ENCODE measurements around the gene PPP4R1.

The PPP4R1 gene

GRCh38 chr18:9649164-9649540 lies 34.8 kb upstream of the PPP4R1 start:
- no peak overlapping the region for H2BK15ac ChIP-seq (ENCODE audit: low read depth, poor library complexity, severe bottlenecking)
- no peak overlapping the region for H3K14ac ChIP-seq (ENCODE audit: low read length in 2 of 2)
- no peak overlapping the region for H2BK5ac ChIP-seq (ENCODE audit: low read depth, low read length, poor library complexity, severe bottlenecking)
- H3K36me3 ChIP-seq (ENCODE audit: control insufficient read depth in 1 of 2, insufficient read depth in 2 of 2, low read depth in 1 of 2, low read length in 2 of 2) = no peaks in the 10 kb centered on the region
- peak; percentile 36 for DNase-seq
- H3K27me3 ChIP-seq (ENCODE audit: control insufficient read depth in 1 of 2, insufficient read depth in 1 of 2, low read length in 2 of 2) = no peaks in the 10 kb centered on the region
- H2BK12ac ChIP-seq (ENCODE audit: low read length in 2 of 2) = peak overlapping the region in 1 of 2 experiments; percentile 60
- H3K23ac ChIP-seq (ENCODE audit: low read length in 2 of 2) = no peak overlapping the region
- no peak overlapping the region for H2AFZ ChIP-seq (ENCODE audit: low read depth, low read length)
- 94% methylated on average over 3 of the region's 3 CpGs for WGBS
- H4K8ac ChIP-seq (ENCODE audit: low read length) = no peak overlapping the region
- no peak overlapping the region for H3K18ac ChIP-seq (ENCODE audit: low read depth in 1 of 2, low read length in 2 of 2)
- no peak overlapping the region for H3K9ac ChIP-seq (ENCODE audit: low read length)
- peak overlapping the region in 1 of 2 experiments; percentile 45 for H3K4ac ChIP-seq (ENCODE audit: low read depth in 1 of 2, low read length in 2 of 2)
- H3K4me3 ChIP-seq (ENCODE audit: insufficient read depth in 1 of 2, low read depth in 1 of 2, low read length in 2 of 2) = no peak overlapping the region
- H4K91ac ChIP-seq (ENCODE audit: low read length) = no peak overlapping the region
- H2AK5ac ChIP-seq (ENCODE audit: low read length, severe bottlenecking) = peak overlapping the region; percentile 23
- no peaks in the 10 kb centered on the region for H3K9me3 ChIP-seq (ENCODE audit: control insufficient read depth, low read length)
- H2BK120ac ChIP-seq (ENCODE audit: low read depth, low read length) = no peak overlapping the region
- peak overlapping the region; percentile 13 for H3K27ac ChIP-seq (ENCODE audit: low read length, poor library complexity, severe bottlenecking)
- no peaks in the 10 kb centered on the region for H3K79me1 ChIP-seq (replicated peaks; ENCODE audit: low read length, poor library complexity, severe bottlenecking)
- peaks cover 8% of the 10 kb centered on the region for H3K4me1 ChIP-seq (ENCODE audit: control insufficient read depth, insufficient read depth, low read depth, low read length)
- H3K4me2 ChIP-seq (ENCODE audit: low read length, poor library complexity, severe bottlenecking) = no peak overlapping the region

- H3K27me3 ChIP-seq (ENCODE audit: control insufficient read depth in 1 of 2, insufficient read depth in 1 of 2, low read length in 2 of 2) = no peaks in the 10 kb centered on the region
- no peaks in the 10 kb centered on the region for H3K79me1 ChIP-seq (replicated peaks; ENCODE audit: low read length, poor library complexity, severe bottlenecking)
- H3K4me2 ChIP-seq (ENCODE audit: low read length, poor library complexity, severe bottlenecking) = no peak overlapping the region
- H2BK15ac ChIP-seq (ENCODE audit: low read depth, poor library complexity, severe bottlenecking) = no peak overlapping the region
- H3K4ac ChIP-seq (ENCODE audit: low read depth in 1 of 2, low read length in 2 of 2) = no peak overlapping the region
- no peak overlapping the region for H3K23ac ChIP-seq (ENCODE audit: low read length in 2 of 2)
- no peak for DNase-seq
- no peak overlapping the region for H2AFZ ChIP-seq (ENCODE audit: low read depth, low read length)
- no peak overlapping the region for H4K8ac ChIP-seq (ENCODE audit: low read length)
- H3K4me1 ChIP-seq (ENCODE audit: control insufficient read depth, insufficient read depth, low read depth, low read length) = peaks cover 8% of the 10 kb centered on the region
- no peak overlapping the region for H3K4me3 ChIP-seq (ENCODE audit: insufficient read depth in 1 of 2, low read depth in 1 of 2, low read length in 2 of 2)
- WGBS = 98% methylated on average over 3 of the region's 7 CpGs
- H4K91ac ChIP-seq (ENCODE audit: low read length) = no peak overlapping the region
- no peaks in the 10 kb centered on the region for H3K36me3 ChIP-seq (ENCODE audit: control insufficient read depth in 1 of 2, insufficient read depth in 2 of 2, low read depth in 1 of 2, low read length in 2 of 2)
- no peak overlapping the region for H2BK5ac ChIP-seq (ENCODE audit: low read depth, low read length, poor library complexity, severe bottlenecking)
- no peak overlapping the region for H3K14ac ChIP-seq (ENCODE audit: low read length in 2 of 2)
- H2AK5ac ChIP-seq (ENCODE audit: low read length, severe bottlenecking) = peak overlapping the region; percentile 23
- peak overlapping the region; percentile 61 for H3K27ac ChIP-seq (ENCODE audit: low read length, poor library complexity, severe bottlenecking)
- no peak overlapping the region for H2BK12ac ChIP-seq (ENCODE audit: low read length in 2 of 2)
- H2BK120ac ChIP-seq (ENCODE audit: low read depth, low read length) = no peak overlapping the region
- H3K9ac ChIP-seq (ENCODE audit: low read length) = no peak overlapping the region
- no peaks in the 10 kb centered on the region for H3K9me3 ChIP-seq (ENCODE audit: control insufficient read depth, low read length)
- H3K18ac ChIP-seq (ENCODE audit: low read depth in 1 of 2, low read length in 2 of 2) = no peak overlapping the region
These were observed 34.2 kb upstream of the PPP4R1 start for GRCh38 chr18:9648431-9649163.

GRCh38 chr18:9647496-9648323 lies 33.4 kb upstream of the PPP4R1 start:
- Histone ChIP-seq H2BK5ac (ENCODE audit: low read depth, low read length, poor library complexity, severe bottlenecking) (no peak overlapping the region), H3K4ac (ENCODE audit: low read depth in 1 of 2, low read length in 2 of 2) (peak overlapping the region in 1 of 2 experiments; percentile 59), H3K14ac (ENCODE audit: low read length in 2 of 2) (peak overlapping the region in 1 of 2 experiments; percentile 22), H3K4me1 (ENCODE audit: control insufficient read depth, insufficient read depth, low read depth, low read length) (peaks cover 8% of the 10 kb centered on the region), H3K4me2 (ENCODE audit: low read length, poor library complexity, severe bottlenecking) (no peak overlapping the region), H4K8ac (ENCODE audit: low read length) (no peak overlapping the region), H2BK15ac (ENCODE audit: low read depth, poor library complexity, severe bottlenecking) (no peak overlapping the region), H3K18ac (ENCODE audit: low read depth in 1 of 2, low read length in 2 of 2) (peak overlapping the region in 1 of 2 experiments; percentile 77), H3K27me3 (ENCODE audit: control insufficient read depth in 1 of 2, insufficient read depth in 1 of 2, low read length in 2 of 2) (no peaks in the 10 kb centered on the region), H3K27ac (ENCODE audit: low read length, poor library complexity, severe bottlenecking) (peak overlapping the region; percentile 62), H2BK12ac (ENCODE audit: low read length in 2 of 2) (peak overlapping the region; percentile 15 to 72), H4K91ac (ENCODE audit: low read length) (peak overlapping the region; percentile 3), H3K9me3 (ENCODE audit: control insufficient read depth, low read length) (no peaks in the 10 kb centered on the region), H2AK5ac (ENCODE audit: low read length, severe bottlenecking) (no peak overlapping the region), H2BK120ac (ENCODE audit: low read depth, low read length) (no peak overlapping the region), H3K23ac (ENCODE audit: low read length in 2 of 2) (no peak overlapping the region), H3K9ac (ENCODE audit: low read length) (no peak overlapping the region), H3K79me1 (replicated peaks; ENCODE audit: low read length, poor library complexity, severe bottlenecking) (no peaks in the 10 kb centered on the region), H3K36me3 (ENCODE audit: control insufficient read depth in 1 of 2, insufficient read depth in 2 of 2, low read depth in 1 of 2, low read length in 2 of 2) (no peaks in the 10 kb centered on the region), H3K4me3 (ENCODE audit: insufficient read depth in 1 of 2, low read depth in 1 of 2, low read length in 2 of 2) (no peak overlapping the region), H2AFZ (ENCODE audit: low read depth, low read length) (no peak overlapping the region)
- WGBS = 93% methylated on average over 8 of the region's 8 CpGs
- peak; percentile 33 for DNase-seq

GRCh38 chr18:9643549-9643948 lies 29.2 kb upstream of the PPP4R1 start:
- H3K4ac ChIP-seq (ENCODE audit: low read depth in 1 of 2, low read length in 2 of 2) = no peak overlapping the region
- no peak overlapping the region for H2AK5ac ChIP-seq (ENCODE audit: low read length, severe bottlenecking)
- peak overlapping the region; percentile 86 for H3K9ac ChIP-seq (ENCODE audit: low read length)
- 0% methylated on average over 3 of the region's 3 CpGs for WGBS
- H3K79me1 ChIP-seq (replicated peaks; ENCODE audit: low read length, poor library complexity, severe bottlenecking) = no peaks in the 10 kb centered on the region
- peaks cover 9% of the 10 kb centered on the region for H3K4me1 ChIP-seq (ENCODE audit: control insufficient read depth, insufficient read depth, low read depth, low read length)
- H3K36me3 ChIP-seq (ENCODE audit: control insufficient read depth in 1 of 2, insufficient read depth in 2 of 2, low read depth in 1 of 2, low read length in 2 of 2) = no peaks in the 10 kb centered on the region
- H2BK120ac ChIP-seq (ENCODE audit: low read depth, low read length) = no peak overlapping the region
- H3K14ac ChIP-seq (ENCODE audit: low read length in 2 of 2) = no peak overlapping the region
- H3K4me2 ChIP-seq (ENCODE audit: low read length, poor library complexity, severe bottlenecking) = no peak overlapping the region
- H2BK15ac ChIP-seq (ENCODE audit: low read depth, poor library complexity, severe bottlenecking) = no peak overlapping the region
- no peaks in the 10 kb centered on the region for H3K9me3 ChIP-seq (ENCODE audit: control insufficient read depth, low read length)
- no peak overlapping the region for H4K91ac ChIP-seq (ENCODE audit: low read length)
- no peak overlapping the region for H4K8ac ChIP-seq (ENCODE audit: low read length)
- no peaks in the 10 kb centered on the region for H3K27me3 ChIP-seq (ENCODE audit: control insufficient read depth in 1 of 2, insufficient read depth in 1 of 2, low read length in 2 of 2)
- H3K18ac ChIP-seq (ENCODE audit: low read depth in 1 of 2, low read length in 2 of 2) = no peak overlapping the region
- peak; percentile 97 for DNase-seq
- peak overlapping the region; percentile 99 for H3K27ac ChIP-seq (ENCODE audit: low read length, poor library complexity, severe bottlenecking)
- H3K23ac ChIP-seq (ENCODE audit: low read length in 2 of 2) = no peak overlapping the region
- H3K4me3 ChIP-seq (ENCODE audit: insufficient read depth in 1 of 2, low read depth in 1 of 2, low read length in 2 of 2) = no peak overlapping the region
- H2BK5ac ChIP-seq (ENCODE audit: low read depth, low read length, poor library complexity, severe bottlenecking) = no peak overlapping the region
- no peak overlapping the region for H2BK12ac ChIP-seq (ENCODE audit: low read length in 2 of 2)
- no peak overlapping the region for H2AFZ ChIP-seq (ENCODE audit: low read depth, low read length)
